MM.1S (cell line): Measurements from ENCODE around the gene SECTM1.

Experiments
- DNase-seq: peaks from one replicate; pipeline ENCODE4 v3.0.0-alpha.2; 2015
- H2AFZ ChIP-seq: fragments of 300-600 bp; sonication (generic); 2 replicates; pipeline ENCODE4 v1.6.0; 2016; ENCODE audit warnings: antibody characterized with exemption, low read length
- H3F3A ChIP-seq: fragments of 300-600 bp; sonication (generic); 2 replicates; pipeline ENCODE4 v1.6.1; 2016; ENCODE audit warnings: mild to moderate bottlenecking, antibody characterized with exemption, low read length, moderate library complexity, mixed read lengths; ENCODE audit not compliant: insufficient read depth
- H3K27ac ChIP-seq: fragments of 300-600 bp; sonication (generic); 2 replicates; pipeline ENCODE4 v1.5.1; 2016; ENCODE audit warnings: mild to moderate bottlenecking, low read length
- H3K27me3 ChIP-seq: fragments of 300-600 bp; sonication (generic); replicated peaks from 2 replicates; pipeline ENCODE4 v1.6.0; 2016; ENCODE audit warnings: low read length; ENCODE audit not compliant: insufficient read depth
- H3K36me3 ChIP-seq: fragments of 300-600 bp; sonication (generic); replicated peaks from 2 replicates; pipeline ENCODE4 v1.6.1; 2016; ENCODE audit warnings: mild to moderate bottlenecking, low read length, mixed read lengths; ENCODE audit not compliant: insufficient read depth
- H3K4me1 ChIP-seq: fragments of 300-600 bp; sonication (generic); 2 replicates; pipeline ENCODE4 v1.6.1; 2016; ENCODE audit warnings: low read length, mixed read lengths
- H3K4me2 ChIP-seq: fragments of 300-600 bp; sonication (generic); 2 replicates; pipeline ENCODE4 v1.6.0; 2016; ENCODE audit warnings: low read depth, low read length
- H3K4me3 ChIP-seq: fragments of 300-600 bp; sonication (generic); 2 replicates; pipeline ENCODE4 v1.5.1; 2016; ENCODE audit warnings: low read length, mixed read lengths
- H3K79me2 ChIP-seq: fragments of 300-600 bp; sonication (generic); 2 replicates; pipeline ENCODE4 v1.6.1; 2016; ENCODE audit warnings: mixed run types, low read length, mixed read lengths
- H3K9ac ChIP-seq: fragments of 300-600 bp; sonication (generic); 2 replicates; pipeline ENCODE4 v1.6.1; 2016; ENCODE audit warnings: low read length, mixed read lengths
- H3K9me2 ChIP-seq: fragments of 300-600 bp; sonication (generic); replicated peaks from 2 replicates; pipeline ENCODE4 v1.6.1; 2016; ENCODE audit warnings: mild to moderate bottlenecking, low read length, mixed read lengths; ENCODE audit not compliant: insufficient read depth
- H3K9me3 ChIP-seq: fragments of 300-600 bp; sonication (generic); replicated peaks from 2 replicates; pipeline ENCODE4 v1.6.1; 2016; ENCODE audit warnings: mild to moderate bottlenecking, low read length, mixed read lengths; ENCODE audit not compliant: insufficient read depth
- H4K20me1 ChIP-seq: fragments of 300-600 bp; sonication (generic); 2 replicates; pipeline ENCODE4 v1.6.1; 2016; ENCODE audit warnings: mild to moderate bottlenecking, low read length, moderate library complexity, mixed read lengths; ENCODE audit not compliant: insufficient read depth
- EZH2 ChIP-seq: fragments of 300-600 bp; sonication (generic); optimal IDR thresholded peaks from 2 replicates; pipeline ENCODE3; 2017; ENCODE audit warnings: low read depth, mild to moderate bottlenecking, antibody characterized with exemption, low read length, mixed read lengths
- EZH2phosphoT487 ChIP-seq: fragments of 300-600 bp; sonication (generic); IDR thresholded peaks from 2 replicates; pipeline ENCODE4 v1.6.1; 2018; ENCODE audit warnings: antibody characterized with exemption, low read length
- TF ChIP-seq, protein P1 (sequence below): fragments of 300-600 bp; sonication (generic); IDR thresholded peaks from 2 replicates; pipeline ENCODE4 v1.5.1; 2016; ENCODE audit warnings: antibody characterized with exemption, low read length, mixed read lengths

SECTM1 gene

DNA sequence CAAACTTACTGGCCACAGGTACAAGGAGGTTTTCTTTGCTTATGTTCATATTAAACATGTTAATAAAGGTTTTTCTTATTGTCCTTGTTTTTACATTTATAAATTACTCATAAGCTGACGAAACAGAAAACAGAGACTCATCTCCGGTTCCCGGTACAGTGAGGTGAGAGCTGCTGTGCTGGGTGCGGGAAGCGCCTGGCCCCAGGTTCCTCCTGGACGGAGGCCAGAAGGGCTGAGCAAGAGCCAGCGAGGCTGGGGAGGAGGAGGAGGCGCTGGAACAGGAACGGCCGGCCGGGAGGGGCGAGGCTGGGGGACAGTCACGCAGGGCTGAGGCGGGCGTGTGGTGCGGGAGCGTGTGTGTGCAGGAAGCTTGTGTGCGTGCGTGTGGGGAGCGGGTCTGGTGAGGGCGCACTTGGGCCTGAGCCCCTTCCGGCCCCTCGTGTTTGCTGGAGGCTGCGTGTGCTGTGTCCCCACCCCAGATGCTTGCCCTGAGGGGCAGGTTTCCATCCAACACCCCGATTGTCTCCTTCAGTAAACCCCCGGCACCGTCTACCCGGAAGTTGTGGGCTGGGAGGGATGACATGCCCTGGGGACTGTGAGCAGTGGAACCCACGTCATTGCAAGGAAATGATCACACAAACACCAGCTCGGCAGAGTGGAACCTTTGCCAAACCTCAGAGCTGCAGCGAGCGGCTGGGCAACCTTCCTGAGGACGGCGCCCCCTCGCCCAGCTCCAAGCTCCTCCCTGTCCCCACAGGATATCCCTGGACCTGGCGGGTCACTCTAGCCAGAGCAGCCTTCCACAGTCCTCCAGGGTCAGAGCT lies 35.6 kb downstream of the SECTM1 start:
- TF ChIP-seq EZH2: no peak
- TF ChIP-seq, protein P1, sequence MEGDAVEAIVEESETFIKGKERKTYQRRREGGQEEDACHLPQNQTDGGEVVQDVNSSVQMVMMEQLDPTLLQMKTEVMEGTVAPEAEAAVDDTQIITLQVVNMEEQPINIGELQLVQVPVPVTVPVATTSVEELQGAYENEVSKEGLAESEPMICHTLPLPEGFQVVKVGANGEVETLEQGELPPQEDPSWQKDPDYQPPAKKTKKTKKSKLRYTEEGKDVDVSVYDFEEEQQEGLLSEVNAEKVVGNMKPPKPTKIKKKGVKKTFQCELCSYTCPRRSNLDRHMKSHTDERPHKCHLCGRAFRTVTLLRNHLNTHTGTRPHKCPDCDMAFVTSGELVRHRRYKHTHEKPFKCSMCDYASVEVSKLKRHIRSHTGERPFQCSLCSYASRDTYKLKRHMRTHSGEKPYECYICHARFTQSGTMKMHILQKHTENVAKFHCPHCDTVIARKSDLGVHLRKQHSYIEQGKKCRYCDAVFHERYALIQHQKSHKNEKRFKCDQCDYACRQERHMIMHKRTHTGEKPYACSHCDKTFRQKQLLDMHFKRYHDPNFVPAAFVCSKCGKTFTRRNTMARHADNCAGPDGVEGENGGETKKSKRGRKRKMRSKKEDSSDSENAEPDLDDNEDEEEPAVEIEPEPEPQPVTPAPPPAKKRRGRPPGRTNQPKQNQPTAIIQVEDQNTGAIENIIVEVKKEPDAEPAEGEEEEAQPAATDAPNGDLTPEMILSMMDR: no peak
- no peak for TF ChIP-seq EZH2phosphoT487
- Histone ChIP-seq H3K27ac (peak overlapping the region; percentile 87), H3K4me2 (peak overlapping the region; percentile 94), H3K9ac (peak overlapping the region; percentile 98), H3K27me3 (no peaks in the 10 kb centered on the region), H3K9me3 (no peaks in the 10 kb centered on the region), H4K20me1 (no peaks in the 10 kb centered on the region), H3K9me2 (no peaks in the 10 kb centered on the region), H2AFZ (peak overlapping the region; percentile 68), H3K4me3 (peak overlapping the region; percentile 75), H3K79me2 (no peaks in the 10 kb centered on the region), H3K36me3 (no peaks in the 10 kb centered on the region), H3F3A (peaks cover 42% of the 10 kb centered on the region), H3K4me1 (peaks cover 23% of the 10 kb centered on the region)
- peak; percentile 77 for DNase-seq

DNA sequence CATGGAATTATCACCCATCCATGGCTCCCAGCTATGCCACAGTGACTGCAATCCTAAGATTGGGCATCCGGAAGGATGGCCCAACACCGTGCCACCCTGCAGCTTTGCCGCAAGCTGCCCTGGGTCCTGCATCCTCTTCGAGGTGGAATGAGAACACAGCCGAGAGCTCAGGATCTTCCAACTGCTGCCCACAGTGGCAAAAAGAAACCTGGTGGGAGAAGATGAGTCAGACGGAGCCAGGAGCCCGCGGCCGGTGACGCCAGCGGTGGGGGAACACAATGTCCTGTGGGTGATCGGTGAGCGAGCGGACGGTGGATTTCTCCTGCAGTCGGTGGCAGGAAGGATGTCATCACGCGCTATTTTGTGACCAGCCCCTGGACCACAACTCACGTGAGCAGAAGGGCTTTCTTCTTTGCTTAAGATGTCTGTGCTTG lies 36.3 kb downstream of the SECTM1 start:
- Histone ChIP-seq H3K9ac (peak overlapping the region; percentile 98), H3K27me3 (no peaks in the 10 kb centered on the region), H3K9me2 (no peaks in the 10 kb centered on the region), H3K4me2 (peak overlapping the region; percentile 94), H3F3A (peaks cover 42% of the 10 kb centered on the region), H2AFZ (peak overlapping the region; percentile 68), H3K4me3 (peak overlapping the region; percentile 75), H4K20me1 (no peaks in the 10 kb centered on the region), H3K4me1 (peaks cover 23% of the 10 kb centered on the region), H3K36me3 (no peaks in the 10 kb centered on the region), H3K27ac (peak overlapping the region; percentile 87), H3K9me3 (no peaks in the 10 kb centered on the region), H3K79me2 (no peaks in the 10 kb centered on the region)
- TF ChIP-seq, protein P1: no peak
- TF ChIP-seq EZH2 (no peak), EZH2phosphoT487 (no peak)
- DNase-seq: peak; percentile 77

DNA sequence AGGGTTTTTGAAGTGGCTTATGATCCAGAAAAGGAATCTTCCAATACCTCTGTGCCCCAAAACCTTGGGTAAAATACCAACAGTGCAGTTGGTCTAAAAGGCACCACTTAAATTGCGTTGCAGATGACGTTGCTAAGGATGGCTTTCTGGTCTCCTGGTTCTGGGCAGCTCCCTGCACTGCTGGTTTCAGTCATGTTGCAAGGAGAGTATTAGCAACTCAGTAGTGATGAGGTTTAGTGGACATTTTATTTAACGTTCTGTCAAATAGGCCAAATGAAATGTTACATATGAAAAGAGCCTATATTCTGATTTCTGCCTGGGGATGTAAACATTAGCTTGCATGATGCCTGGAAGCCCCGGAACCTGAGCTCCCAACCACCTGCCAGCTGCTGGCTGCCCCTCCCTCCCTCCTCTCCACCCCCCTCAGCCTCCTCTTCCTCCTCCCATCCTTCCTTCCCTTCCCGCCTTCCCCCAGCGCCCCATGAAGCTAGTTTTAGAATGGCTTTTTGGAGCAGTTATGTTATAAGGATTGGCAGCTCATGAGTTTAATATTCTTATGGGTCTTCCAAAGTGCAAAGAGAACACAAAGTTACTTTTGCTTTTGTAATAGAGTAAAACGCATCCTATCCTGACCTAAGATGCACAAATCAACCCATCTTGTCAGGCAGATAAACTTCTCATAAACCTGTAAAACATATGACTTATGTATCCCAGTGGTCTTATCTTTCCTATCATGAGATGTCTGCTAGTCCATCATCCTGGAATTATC lies 36.9 kb downstream of the SECTM1 start:
- H3F3A ChIP-seq: peaks cover 44% of the 10 kb centered on the region
- H3K4me1 ChIP-seq: peaks cover 23% of the 10 kb centered on the region
- H2AFZ ChIP-seq: peak overlapping the region; percentile 68
- no peaks in the 10 kb centered on the region for H3K79me2 ChIP-seq
- H3K27me3 ChIP-seq: no peaks in the 10 kb centered on the region
- peak overlapping the region; percentile 87 for H3K27ac ChIP-seq
- H4K20me1 ChIP-seq: no peaks in the 10 kb centered on the region
- H3K4me2 ChIP-seq: peak overlapping the region; percentile 94
- TF ChIP-seq, protein P1: no peak
- TF ChIP-seq EZH2 (no peak), EZH2phosphoT487 (no peak)
- peak overlapping the region; percentile 75 for H3K4me3 ChIP-seq
- no peaks in the 10 kb centered on the region for H3K9me3 ChIP-seq
- H3K9me2 ChIP-seq: no peaks in the 10 kb centered on the region
- peak overlapping the region; percentile 98 for H3K9ac ChIP-seq
- no peak for DNase-seq
- no peaks in the 10 kb centered on the region for H3K36me3 ChIP-seq
